Cardiac fibroblast (primary cell): ENCODE data around the gene TMEM200A.

Source experiments
- DNase-seq, 2 donors: peaks; one replicate each; pipeline versions ENCODE4 v3.0.0 to v3.0.0-alpha.2; 2010; ENCODE audit warnings: low read depth in 2 of 2
- H3K4me3 ChIP-seq, 2 donors: replicated peaks in 1 of 2; 1 replicate in 1 of 2; 2 replicates in 1 of 2; pipeline ENCODE4 v1.5.1; 2011; ENCODE audit warnings: low read depth in 2 of 2, low read length in 2 of 2, mild to moderate bottlenecking in 2 of 2, moderate library complexity in 1 of 2
- TF ChIP-seq, protein P1 (sequence below): IDR thresholded peaks from one replicate; pipeline ENCODE4 v1.5.1; 2011; ENCODE audit warnings: low read depth, mild to moderate bottlenecking, low read length, inconsistent platforms

TMEM200A gene

DNA sequence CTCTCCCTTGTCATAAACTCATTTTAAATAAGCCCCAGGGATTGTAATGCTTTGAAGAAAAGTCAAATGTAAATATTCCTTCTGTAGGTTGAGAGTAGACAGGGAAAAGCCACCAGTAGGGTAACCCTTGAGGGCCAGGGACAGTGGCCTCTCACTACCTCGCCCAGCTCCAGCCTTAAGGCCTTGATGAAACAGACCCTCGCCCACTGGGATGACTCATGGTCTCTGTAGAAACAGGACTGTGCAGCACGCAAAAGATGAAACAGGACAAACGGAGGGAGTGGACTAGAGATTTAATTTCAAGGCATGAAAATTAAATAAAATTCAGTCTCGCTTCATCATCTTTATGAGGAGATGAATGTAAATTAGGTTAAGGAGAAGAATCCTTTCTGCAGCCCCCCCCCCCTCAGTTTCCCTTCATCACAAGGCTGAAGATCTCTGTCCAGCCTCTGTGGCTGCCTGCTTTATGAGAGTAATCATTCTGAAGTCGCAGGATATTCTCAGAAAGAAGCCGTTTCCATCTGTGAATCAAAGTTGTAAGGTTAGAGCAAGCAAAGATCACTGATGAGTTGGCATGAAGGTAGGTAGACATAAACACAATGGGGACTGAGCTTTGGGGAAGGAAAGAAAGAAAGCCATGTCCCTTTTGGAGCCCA, 60.4 kb downstream of the TMEM200A start:
- no peak for DNase-seq
- H3K4me3 ChIP-seq = no peak overlapping the region
- TF ChIP-seq, protein P1, sequence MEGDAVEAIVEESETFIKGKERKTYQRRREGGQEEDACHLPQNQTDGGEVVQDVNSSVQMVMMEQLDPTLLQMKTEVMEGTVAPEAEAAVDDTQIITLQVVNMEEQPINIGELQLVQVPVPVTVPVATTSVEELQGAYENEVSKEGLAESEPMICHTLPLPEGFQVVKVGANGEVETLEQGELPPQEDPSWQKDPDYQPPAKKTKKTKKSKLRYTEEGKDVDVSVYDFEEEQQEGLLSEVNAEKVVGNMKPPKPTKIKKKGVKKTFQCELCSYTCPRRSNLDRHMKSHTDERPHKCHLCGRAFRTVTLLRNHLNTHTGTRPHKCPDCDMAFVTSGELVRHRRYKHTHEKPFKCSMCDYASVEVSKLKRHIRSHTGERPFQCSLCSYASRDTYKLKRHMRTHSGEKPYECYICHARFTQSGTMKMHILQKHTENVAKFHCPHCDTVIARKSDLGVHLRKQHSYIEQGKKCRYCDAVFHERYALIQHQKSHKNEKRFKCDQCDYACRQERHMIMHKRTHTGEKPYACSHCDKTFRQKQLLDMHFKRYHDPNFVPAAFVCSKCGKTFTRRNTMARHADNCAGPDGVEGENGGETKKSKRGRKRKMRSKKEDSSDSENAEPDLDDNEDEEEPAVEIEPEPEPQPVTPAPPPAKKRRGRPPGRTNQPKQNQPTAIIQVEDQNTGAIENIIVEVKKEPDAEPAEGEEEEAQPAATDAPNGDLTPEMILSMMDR = no peak

DNA sequence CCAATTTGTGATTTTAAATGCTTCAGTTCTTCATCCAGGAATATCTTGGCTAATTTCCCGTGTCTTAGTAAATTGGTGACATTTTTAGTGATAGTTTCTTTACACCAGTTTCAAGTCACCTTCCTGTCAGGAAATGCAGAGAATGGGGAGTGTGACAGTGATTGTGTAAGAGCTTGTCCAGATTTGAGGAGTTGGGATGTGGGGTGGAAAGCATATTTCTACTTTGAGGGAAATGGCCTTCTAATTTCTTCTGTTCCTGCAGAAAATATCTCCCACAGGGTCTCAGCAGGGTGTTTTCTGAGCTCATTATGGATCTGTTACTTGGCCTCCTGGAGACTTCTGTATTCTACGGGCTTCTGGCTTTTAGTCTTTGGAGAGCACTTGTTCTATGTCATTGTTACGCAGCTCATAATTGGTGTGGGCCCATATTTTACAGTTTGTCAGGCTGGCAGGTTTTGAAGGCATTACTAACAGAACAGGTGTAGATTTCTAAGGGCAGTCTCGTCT, 65.6 kb downstream of the TMEM200A start:
- DNase-seq = no peak
- TF ChIP-seq, protein P1 = no peak
- H3K4me3 ChIP-seq = no peak overlapping the region

DNA sequence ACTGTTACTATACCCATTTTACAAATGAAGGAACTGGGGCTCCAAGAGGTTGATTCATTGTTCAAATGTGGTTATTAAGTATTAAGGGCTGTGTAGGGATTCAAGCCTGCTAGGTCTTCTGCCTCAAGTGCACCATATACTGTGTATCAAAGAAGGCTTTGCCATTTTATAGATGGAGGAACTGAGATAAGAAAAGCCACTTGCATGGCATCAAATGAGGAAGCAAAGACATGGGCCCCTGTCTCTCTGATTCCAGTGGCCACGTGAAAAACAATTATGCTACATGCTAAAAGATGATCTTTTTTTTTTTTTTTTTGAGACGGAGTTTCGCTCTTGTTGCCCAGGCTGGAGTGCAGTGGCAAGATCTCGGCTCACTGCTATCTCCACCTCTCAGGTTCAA, 67.0 kb downstream of the TMEM200A start:
- no peak overlapping the region for H3K4me3 ChIP-seq
- TF ChIP-seq, protein P1 = no peak
- no peak for DNase-seq

DNA sequence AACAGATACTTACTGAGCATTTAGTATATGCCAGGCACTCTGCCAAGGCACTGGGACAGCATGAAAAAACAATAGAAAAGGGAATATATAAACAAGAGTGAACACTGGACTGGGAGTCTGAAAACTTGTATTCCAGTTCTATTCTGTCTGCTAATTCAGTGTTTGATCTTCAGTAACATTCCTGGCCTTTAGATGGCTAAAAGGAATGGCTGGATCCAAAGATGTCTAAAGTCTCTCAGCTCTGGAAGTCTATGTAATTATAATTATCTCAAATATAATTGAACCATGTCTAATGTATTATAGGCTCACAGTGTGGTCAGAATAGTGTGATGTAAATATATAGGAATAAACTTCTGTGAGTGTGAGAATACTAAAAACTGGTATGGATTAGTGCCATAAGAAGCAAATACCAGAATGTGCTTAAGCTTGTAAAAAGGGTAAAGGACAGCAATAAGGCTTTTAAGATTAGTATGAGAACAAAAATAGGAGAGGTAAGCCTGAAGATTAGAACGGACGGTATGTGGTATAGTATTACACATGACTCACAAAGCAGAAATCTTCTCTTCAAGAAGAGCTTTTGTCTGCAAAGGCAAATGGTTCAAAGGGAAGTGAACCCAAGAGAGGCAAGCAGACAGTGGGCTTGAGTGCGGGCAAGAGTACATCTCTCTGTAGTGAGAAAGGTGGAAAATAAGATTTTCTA, 68.5 kb downstream of the TMEM200A start:
- DNase-seq = peak; percentile 30 to 46
- TF ChIP-seq, protein P1 = no peak
- H3K4me3 ChIP-seq = no peak overlapping the region

DNA sequence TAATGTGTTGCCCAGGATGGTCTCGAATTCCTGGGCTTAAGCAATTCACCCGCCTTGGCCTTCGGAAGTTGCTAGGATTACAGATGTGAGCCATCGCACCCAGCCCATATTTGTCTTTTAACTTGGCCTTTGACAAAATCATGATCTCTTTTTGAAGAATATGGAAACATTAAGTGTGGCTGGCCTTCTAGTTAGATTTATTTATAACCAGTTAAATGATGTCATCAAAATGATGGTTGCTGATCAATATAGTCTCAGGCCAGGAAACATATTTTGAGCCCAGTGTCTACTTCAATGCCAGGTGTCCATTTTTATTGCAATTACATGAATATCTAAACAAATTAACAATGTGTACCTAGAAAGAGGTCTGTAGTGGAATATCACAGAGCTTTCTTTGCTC, 69.4 kb downstream of the TMEM200A start:
- H3K4me3 ChIP-seq = no peak overlapping the region
- TF ChIP-seq, protein P1 = no peak
- no peak for DNase-seq

DNA sequence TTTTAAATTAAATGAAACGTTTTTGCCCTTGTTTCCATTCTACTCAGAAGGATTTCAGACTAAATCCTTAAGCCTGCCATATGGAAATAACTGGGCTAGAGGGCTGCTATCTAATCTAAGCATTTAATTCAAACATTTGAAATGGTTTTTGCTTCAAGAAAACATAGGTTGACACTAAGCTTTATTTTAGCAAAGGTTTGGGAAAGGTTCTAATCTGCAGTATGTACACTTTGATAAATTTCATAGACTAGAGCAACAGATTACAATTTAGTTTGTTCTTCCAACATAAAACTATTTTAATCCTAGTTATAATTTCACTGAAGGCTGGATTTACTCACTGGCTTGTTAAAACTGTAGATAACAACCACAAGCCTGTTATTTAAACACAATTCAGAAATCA, 72.1 kb downstream of the TMEM200A start:
- DNase-seq = no peak
- H3K4me3 ChIP-seq = no peak overlapping the region
- TF ChIP-seq, protein P1 = no peak
